Ammon's horn (tissue), 1 donor: ENCODE measurements around the gene HIGD1C.
"Not testable (repeated sequence)": the region's sequence is repeated elsewhere in the genome, so short reads cannot be mapped to it uniquely, and the experiment has no call there.

ENCODE experiments used
- DNase-seq: peaks from one replicate; pipeline ENCODE4 v3.0.0-alpha.2; 2016; ENCODE audit warnings: low spot score

Gene HIGD1C

GRCh38 chr12:50952510-50952909 lies at the start of gene HIGD1C:
Gene HIGD1C (plus strand): TSS chr12:50952544. CDS start chr12:50953999, 1,455 bp downstream.
- DNase-seq = no peak

- DNase-seq = not testable (repeated sequence)
Observed at GRCh38 chr12:50908479-50908878, 43.9 kb upstream of the HIGD1C start.

- not testable (repeated sequence) for DNase-seq
Observed at GRCh38 chr12:50912361-50912760, 40.0 kb upstream of the HIGD1C start.

GRCh38 chr12:50913224-50913623 lies 39.1 kb upstream of the HIGD1C start:
- DNase-seq = no peak

GRCh38 chr12:50914872-50915484 lies 37.4 kb upstream of the HIGD1C start:
- DNase-seq = no peak

DNA sequence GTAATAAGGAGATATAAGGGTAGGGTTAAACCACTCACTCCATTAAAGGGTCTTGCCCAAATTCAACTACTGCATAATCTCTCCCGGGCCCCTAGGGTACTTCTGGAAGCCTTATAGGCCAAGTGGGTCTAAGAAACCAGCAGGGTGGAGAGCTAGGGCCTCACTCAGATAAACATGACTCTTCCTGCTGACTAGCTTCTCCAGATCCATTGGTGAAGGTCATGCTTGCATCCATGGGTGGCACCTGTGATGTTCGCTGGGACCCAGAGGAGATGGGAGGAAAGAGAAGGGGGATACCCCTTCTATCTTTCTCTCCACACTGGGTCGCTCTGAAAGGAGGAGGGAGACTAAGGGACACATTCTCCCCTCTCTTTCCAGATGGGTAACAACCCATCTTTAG lies 36.1 kb upstream of the HIGD1C start:
- no peak for DNase-seq

DNA sequence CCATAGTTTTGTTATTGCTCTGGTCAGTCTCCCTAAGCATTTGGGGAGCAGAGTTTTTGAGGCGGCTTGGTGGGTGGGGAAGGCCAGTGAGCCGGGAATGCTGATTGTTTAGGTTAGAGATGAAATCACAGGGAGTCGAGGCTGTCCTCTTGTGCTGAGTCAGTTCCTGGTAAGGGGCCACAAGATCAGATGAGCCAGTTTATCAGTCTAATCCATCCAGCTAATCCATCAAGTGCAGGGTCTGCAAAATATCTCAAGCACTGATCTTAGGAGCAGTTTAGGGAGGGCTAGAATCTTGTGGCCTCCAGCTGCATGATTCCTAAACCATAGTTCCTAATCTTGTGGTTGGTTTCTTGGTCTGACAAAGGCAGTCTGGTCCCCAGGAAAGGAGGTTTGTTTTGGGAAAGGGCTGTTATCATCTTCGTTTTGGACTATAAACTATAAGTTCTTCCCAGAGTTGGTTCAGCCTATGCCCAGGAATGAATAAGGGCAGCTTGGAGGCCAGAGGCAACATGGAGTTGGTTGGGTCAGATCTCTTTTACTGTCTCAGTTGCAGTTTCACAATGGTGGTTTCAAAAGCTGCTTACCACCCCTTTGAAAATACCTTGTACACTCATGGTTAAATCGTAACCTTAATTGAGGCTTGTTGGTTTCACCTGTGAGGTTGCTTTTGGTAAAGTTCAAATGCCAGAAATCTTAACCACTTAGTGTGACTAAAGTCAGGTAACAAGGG lies 33.6 kb upstream of the HIGD1C start:
- no peak for DNase-seq

GRCh38 chr12:50922820-50923219 lies 29.5 kb upstream of the HIGD1C start:
- DNase-seq = no peak

GRCh38 chr12:50923361-50924130 lies 28.8 kb upstream of the HIGD1C start:
- DNase-seq = no peak

DNA sequence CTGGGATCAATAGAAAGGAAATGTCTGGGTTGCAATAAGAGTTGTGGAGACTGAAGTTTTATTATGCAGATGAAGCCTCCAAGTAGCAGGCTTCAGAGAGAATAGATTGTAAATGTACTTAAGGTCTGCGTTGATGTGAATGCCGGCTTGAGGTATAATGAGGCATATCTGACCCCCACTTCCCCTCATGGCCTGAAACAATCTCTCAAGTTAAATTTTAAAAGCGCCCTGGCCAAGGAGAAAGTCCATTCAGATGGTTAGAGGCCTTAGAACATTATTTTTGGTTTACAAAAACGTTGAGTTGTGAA lies 28.3 kb upstream of the HIGD1C start:
- DNase-seq = no peak

GRCh38 chr12:50924439-50925341 lies 27.7 kb upstream of the HIGD1C start:
- peak; percentile 95 for DNase-seq

GRCh38 chr12:50925342-50925651 lies 27.0 kb upstream of the HIGD1C start:
- DNase-seq = peak; percentile 33

DNA sequence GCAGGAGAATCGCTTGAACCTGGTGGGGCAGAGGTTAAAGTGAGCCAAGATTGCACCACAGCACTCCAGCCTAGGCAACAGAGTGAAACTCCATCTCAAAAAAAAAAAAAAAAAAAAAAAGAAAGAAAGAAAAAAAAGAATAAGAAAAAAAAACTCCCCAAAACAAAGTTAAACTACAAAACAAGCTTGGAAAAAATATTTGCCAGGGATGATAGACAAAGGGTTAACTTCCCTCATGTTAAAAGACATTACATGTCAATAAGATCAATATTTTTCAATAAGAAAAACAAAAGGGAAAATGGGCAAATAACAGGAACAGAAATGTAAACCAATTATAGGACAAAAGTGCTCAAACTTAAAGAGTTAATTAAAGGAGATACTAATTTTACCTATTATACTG lies 26.4 kb upstream of the HIGD1C start:
- DNase-seq = no peak

DNA sequence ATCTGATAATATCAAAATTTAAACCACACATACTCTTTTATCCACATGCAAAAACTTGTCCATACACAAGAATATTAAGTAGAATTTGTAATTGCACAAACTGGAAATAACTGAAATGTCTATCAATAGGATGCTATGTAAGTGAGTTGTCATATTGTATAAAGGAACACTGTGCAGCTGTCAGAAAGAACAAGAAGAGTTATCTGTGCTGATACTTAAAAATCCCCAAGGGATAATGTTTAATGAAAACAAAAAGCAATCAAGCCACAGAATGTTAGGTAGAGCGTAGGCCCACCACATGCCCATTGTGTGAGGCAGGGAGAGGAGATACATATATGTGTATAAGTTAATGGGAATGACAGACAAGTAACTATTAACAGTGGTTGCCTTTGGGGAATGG lies 25.9 kb upstream of the HIGD1C start:
- DNase-seq = peak; percentile 12

GRCh38 chr12:50926932-50927331 lies 25.4 kb upstream of the HIGD1C start:
- peak; percentile 29 for DNase-seq

- DNase-seq = no peak
Observed at GRCh38 chr12:50927356-50927755, 25.0 kb upstream of the HIGD1C start.

- no peak for DNase-seq
Observed at GRCh38 chr12:50927766-50928224, 24.5 kb upstream of the HIGD1C start.

- peak; percentile 32 for DNase-seq
Observed at GRCh38 chr12:50928392-50928791, 24.0 kb upstream of the HIGD1C start.

DNA sequence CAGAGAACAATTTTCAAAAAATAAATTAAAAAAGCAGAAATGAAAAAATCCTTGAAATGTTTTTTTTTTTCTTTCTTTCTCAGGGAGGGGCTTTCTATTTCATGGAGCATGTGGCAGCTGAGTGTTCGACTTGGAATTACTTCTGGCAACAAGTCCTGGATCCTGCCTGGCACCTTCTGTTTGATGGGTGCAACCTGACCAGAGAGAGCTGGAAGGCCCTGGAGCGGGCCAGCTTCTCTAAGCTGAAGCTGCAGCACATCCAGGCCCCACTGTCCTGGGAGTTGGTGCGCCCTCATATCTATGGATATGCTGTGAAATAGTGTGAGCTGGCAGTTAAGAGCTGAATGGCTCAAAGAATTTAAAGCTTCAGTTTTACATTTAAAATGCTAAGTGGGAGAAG lies 22.5 kb upstream of the HIGD1C start:
- no peak for DNase-seq

- not testable (repeated sequence) for DNase-seq
Observed at GRCh38 chr12:50930477-50930876, 21.9 kb upstream of the HIGD1C start.

- no peak for DNase-seq
Observed at GRCh38 chr12:50932787-50933280, 19.5 kb upstream of the HIGD1C start.
